ENCODE results near the gene STIM2. TPM values are rescaled to one million over a fixed set of nuclear protein-coding genes. Genes with fewer than 3 reads are reported as not detected.

The STIM2 gene
- total RNA-seq, 2 donors from 2014 or later: 23.2 to 24.5 TPM

- H3K9me3 Mint-ChIP-seq: no peaks in the 10 kb centered on the region
- no peak overlapping the region for H3K27ac Mint-ChIP-seq
- H3K4me1 Mint-ChIP-seq: peaks cover 33% of the 10 kb centered on the region
- H3K27me3 Mint-ChIP-seq (ENCODE audit: insufficient read depth): no peaks in the 10 kb centered on the region
- no peak overlapping the region for H3K27ac ChIP-seq (ENCODE audit: low read depth, low read length)
- no peaks in the 10 kb centered on the region for H3K36me3 ChIP-seq (ENCODE audit: control insufficient read depth, insufficient read depth, low read length)
- no peak overlapping the region for H3K4me3 Mint-ChIP-seq
- no peak for DNase-seq
- H3K4me1 ChIP-seq (ENCODE audit: control insufficient read depth, insufficient read depth, low read length): peaks cover 5% of the 10 kb centered on the region
- no peaks in the 10 kb centered on the region for H3K9me3 ChIP-seq (ENCODE audit: control insufficient read depth, low read length)
- no peaks in the 10 kb centered on the region for H3K27me3 ChIP-seq (ENCODE audit: control insufficient read depth, insufficient read depth, low read length, poor library complexity, severe bottlenecking)
- peaks cover 24% of the 10 kb centered on the region for H3K36me3 Mint-ChIP-seq (ENCODE audit: low read depth)
- 97 to 100% methylated on average over 1 to 3 of the region's 3 CpGs for WGBS, 2 experiments (ENCODE audit: insufficient coverage in 1 of 2, insufficient read length in 1 of 2)
- H3K4me3 ChIP-seq (ENCODE audit: low read length): peak overlapping the region; percentile 30
- TF ChIP-seq, protein P1, sequence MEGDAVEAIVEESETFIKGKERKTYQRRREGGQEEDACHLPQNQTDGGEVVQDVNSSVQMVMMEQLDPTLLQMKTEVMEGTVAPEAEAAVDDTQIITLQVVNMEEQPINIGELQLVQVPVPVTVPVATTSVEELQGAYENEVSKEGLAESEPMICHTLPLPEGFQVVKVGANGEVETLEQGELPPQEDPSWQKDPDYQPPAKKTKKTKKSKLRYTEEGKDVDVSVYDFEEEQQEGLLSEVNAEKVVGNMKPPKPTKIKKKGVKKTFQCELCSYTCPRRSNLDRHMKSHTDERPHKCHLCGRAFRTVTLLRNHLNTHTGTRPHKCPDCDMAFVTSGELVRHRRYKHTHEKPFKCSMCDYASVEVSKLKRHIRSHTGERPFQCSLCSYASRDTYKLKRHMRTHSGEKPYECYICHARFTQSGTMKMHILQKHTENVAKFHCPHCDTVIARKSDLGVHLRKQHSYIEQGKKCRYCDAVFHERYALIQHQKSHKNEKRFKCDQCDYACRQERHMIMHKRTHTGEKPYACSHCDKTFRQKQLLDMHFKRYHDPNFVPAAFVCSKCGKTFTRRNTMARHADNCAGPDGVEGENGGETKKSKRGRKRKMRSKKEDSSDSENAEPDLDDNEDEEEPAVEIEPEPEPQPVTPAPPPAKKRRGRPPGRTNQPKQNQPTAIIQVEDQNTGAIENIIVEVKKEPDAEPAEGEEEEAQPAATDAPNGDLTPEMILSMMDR (conservative IDR thresholded peaks at IDR 0.05): no peak
- H3K9ac ChIP-seq (ENCODE audit: extremely low read depth, low read length, poor library complexity, severe bottlenecking): no peak overlapping the region
Measured at GRCh38 chr4:27016551-27016950, 155.9 kb downstream of the STIM2 start.

DNA sequence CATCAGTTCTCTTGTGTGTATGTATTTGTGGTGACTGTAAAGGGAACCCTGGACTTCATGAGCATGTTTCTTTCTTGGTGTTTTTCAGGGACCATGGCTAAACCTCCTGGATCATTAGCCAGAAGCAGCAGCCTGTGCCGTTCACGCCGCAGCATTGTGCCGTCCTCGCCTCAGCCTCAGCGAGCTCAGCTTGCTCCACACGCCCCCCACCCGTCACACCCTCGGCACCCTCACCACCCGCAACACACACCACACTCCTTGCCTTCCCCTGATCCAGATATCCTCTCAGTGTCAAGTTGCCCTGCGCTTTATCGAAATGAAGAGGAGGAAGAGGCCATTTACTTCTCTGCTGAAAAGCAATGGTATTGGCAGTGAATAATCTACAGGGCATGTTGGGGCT lies 157.0 kb downstream of the STIM2 start:
- 98 to 100% methylated on average over 1 to 12 of the region's 12 CpGs for WGBS, 2 experiments (ENCODE audit: insufficient coverage in 1 of 2, insufficient read length in 1 of 2)
- Mint-ChIP-seq H3K9me3 (no peaks in the 10 kb centered on the region), H3K27ac (peak overlapping the region; percentile 41), H3K36me3 (ENCODE audit: low read depth) (peaks cover 30% of the 10 kb centered on the region), H3K4me3 (no peak overlapping the region), H3K27me3 (ENCODE audit: insufficient read depth) (no peaks in the 10 kb centered on the region), H3K4me1 (peaks cover 37% of the 10 kb centered on the region)
- DNase-seq: no peak
- Histone ChIP-seq H3K36me3 (ENCODE audit: control insufficient read depth, insufficient read depth, low read length) (no peaks in the 10 kb centered on the region), H3K9ac (ENCODE audit: extremely low read depth, low read length, poor library complexity, severe bottlenecking) (no peak overlapping the region), H3K27me3 (ENCODE audit: control insufficient read depth, insufficient read depth, low read length, poor library complexity, severe bottlenecking) (no peaks in the 10 kb centered on the region), H3K4me3 (ENCODE audit: low read length) (no peak overlapping the region), H3K9me3 (ENCODE audit: control insufficient read depth, low read length) (no peaks in the 10 kb centered on the region), H3K4me1 (ENCODE audit: control insufficient read depth, insufficient read depth, low read length) (peaks cover 5% of the 10 kb centered on the region), H3K27ac (ENCODE audit: low read depth, low read length) (no peak overlapping the region)
- TF ChIP-seq, protein P1 (conservative IDR thresholded peaks at IDR 0.05): no peak

DNA sequence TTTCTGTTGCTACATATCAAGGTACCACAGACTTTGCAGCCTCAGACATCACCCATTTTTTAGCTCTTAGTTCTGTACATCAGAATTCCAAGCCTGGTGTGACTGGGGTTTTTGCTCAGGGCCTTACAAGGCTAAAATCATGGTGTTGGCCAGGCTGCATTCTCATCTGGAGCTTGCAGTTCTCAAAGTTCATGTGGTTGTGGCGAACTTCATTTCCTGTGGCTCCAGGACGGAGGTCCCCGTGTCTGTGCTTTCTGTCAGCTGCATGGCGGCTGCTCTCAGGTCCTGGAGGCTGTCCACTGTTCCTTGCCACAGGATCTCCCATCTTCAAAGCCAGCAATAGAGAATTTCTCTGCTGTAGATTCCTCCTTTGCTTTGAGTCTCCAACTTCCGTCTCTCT lies 157.4 kb downstream of the STIM2 start:
- peaks cover 38% of the 10 kb centered on the region for H3K4me1 Mint-ChIP-seq
- 95 to 100% methylated on average over 1 to 5 of the region's 5 CpGs for WGBS, 2 experiments (ENCODE audit: insufficient coverage in 1 of 2, insufficient read length in 1 of 2)
- H3K9me3 ChIP-seq (ENCODE audit: control insufficient read depth, low read length): no peaks in the 10 kb centered on the region
- H3K27ac ChIP-seq (ENCODE audit: low read depth, low read length): no peak overlapping the region
- H3K4me1 ChIP-seq (ENCODE audit: control insufficient read depth, insufficient read depth, low read length): peaks cover 5% of the 10 kb centered on the region
- TF ChIP-seq, protein P1 (conservative IDR thresholded peaks at IDR 0.05): no peak
- H3K27me3 ChIP-seq (ENCODE audit: control insufficient read depth, insufficient read depth, low read length, poor library complexity, severe bottlenecking): no peaks in the 10 kb centered on the region
- no peak overlapping the region for H3K27ac Mint-ChIP-seq
- no peaks in the 10 kb centered on the region for H3K27me3 Mint-ChIP-seq (ENCODE audit: insufficient read depth)
- no peak overlapping the region for H3K9ac ChIP-seq (ENCODE audit: extremely low read depth, low read length, poor library complexity, severe bottlenecking)
- DNase-seq: no peak
- peaks cover 33% of the 10 kb centered on the region for H3K36me3 Mint-ChIP-seq (ENCODE audit: low read depth)
- no peaks in the 10 kb centered on the region for H3K9me3 Mint-ChIP-seq
- H3K4me3 Mint-ChIP-seq: no peak overlapping the region
- H3K36me3 ChIP-seq (ENCODE audit: control insufficient read depth, insufficient read depth, low read length): no peaks in the 10 kb centered on the region
- H3K4me3 ChIP-seq (ENCODE audit: low read length): no peak overlapping the region
